ENCODE results near the gene ARPP19. TPM values are rescaled to one million over a fixed set of nuclear protein-coding genes. Genes with fewer than 3 reads are reported as not detected.

ARPP19 gene
- polyA plus RNA-seq, 3 donors: 26.2 to 48.3 (median 44.4) TPM

DNA sequence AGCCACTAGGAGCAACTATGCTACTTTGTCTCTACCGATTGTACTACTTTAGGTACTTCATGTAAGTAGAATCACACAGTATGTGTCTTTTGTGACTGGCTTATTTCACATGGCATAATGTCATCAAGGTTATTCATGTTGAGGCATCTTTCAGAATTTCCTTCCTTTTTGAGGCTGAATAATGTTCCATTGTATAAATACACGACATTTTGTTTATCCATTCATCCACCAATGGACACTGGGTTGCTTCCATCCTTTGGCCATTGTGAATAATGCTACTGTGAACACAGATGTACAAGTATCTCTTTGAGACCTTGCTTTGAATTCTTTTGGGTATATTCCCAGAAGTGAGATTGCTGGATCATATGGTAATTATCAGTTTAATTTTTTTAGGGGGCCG, 69.3 kb downstream of the ARPP19 start:
- H3K4me1 Mint-ChIP-seq: peaks cover 50% of the 10 kb centered on the region
- no peaks in the 10 kb centered on the region for H3K27me3 ChIP-seq (ENCODE audit: control insufficient read depth in 2 of 2, insufficient read depth in 2 of 2, low read length in 2 of 2)
- H4K20me1 ChIP-seq (ENCODE audit: insufficient read depth, low read length): peaks cover 71% of the 10 kb centered on the region
- peaks cover 29 to 33% of the 10 kb centered on the region in 2 donors for H3K4me1 ChIP-seq (ENCODE audit: control insufficient read depth in 1 of 2, insufficient read depth in 2 of 2, low read length in 2 of 2)
- no peaks in the 10 kb centered on the region for H3K36me3 ChIP-seq (replicated peaks in 1 of 2; ENCODE audit: control insufficient read depth in 1 of 2, insufficient read depth in 2 of 2, low read length in 2 of 2)
- intact Hi-C loops (cut with micrococcal nuclease): no loop called here
- peak overlapping the region in 1 of 2 donors; percentile 41 for H3K27ac ChIP-seq (ENCODE audit: low read depth in 1 of 2, low read length in 2 of 2)
- H3K4me3 ChIP-seq (replicated peaks in 1 of 3; ENCODE audit: low read depth in 2 of 3, low read length in 3 of 3): no peak overlapping the region
- no peak overlapping the region for H2AFZ ChIP-seq (ENCODE audit: insufficient read depth, low read depth, low read length, poor library complexity, severe bottlenecking)
- TF ChIP-seq, protein P1, sequence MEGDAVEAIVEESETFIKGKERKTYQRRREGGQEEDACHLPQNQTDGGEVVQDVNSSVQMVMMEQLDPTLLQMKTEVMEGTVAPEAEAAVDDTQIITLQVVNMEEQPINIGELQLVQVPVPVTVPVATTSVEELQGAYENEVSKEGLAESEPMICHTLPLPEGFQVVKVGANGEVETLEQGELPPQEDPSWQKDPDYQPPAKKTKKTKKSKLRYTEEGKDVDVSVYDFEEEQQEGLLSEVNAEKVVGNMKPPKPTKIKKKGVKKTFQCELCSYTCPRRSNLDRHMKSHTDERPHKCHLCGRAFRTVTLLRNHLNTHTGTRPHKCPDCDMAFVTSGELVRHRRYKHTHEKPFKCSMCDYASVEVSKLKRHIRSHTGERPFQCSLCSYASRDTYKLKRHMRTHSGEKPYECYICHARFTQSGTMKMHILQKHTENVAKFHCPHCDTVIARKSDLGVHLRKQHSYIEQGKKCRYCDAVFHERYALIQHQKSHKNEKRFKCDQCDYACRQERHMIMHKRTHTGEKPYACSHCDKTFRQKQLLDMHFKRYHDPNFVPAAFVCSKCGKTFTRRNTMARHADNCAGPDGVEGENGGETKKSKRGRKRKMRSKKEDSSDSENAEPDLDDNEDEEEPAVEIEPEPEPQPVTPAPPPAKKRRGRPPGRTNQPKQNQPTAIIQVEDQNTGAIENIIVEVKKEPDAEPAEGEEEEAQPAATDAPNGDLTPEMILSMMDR (IDR thresholded peaks at IDR 0.05): no peak
- H3K9ac ChIP-seq (ENCODE audit: insufficient read depth, low read length, poor library complexity, severe bottlenecking): no peak overlapping the region
- H3K27ac Mint-ChIP-seq: peak overlapping the region in 2 of 7 donors; percentile 5 to 55
- H3K79me2 ChIP-seq (ENCODE audit: insufficient read depth, low read length): peaks cover 95% of the 10 kb centered on the region
- no peaks in the 10 kb centered on the region for H3K9me3 ChIP-seq (replicated peaks in 1 of 2; ENCODE audit: control insufficient read depth in 1 of 2, insufficient read depth in 1 of 2, low read length in 2 of 2)
- no peaks in the 10 kb centered on the region for H3K9me3 Mint-ChIP-seq
- no peak overlapping the region for H3K4me2 ChIP-seq (replicated peaks; ENCODE audit: extremely low read depth, low read length, poor library complexity, severe bottlenecking)
- peaks cover 0 to 8% of the 10 kb centered on the region in 2 donors for H3K36me3 Mint-ChIP-seq
- H3K27me3 Mint-ChIP-seq (ENCODE audit: low read depth in 3 of 3): no peaks in the 10 kb centered on the region
- H3K4me3 Mint-ChIP-seq: no peak overlapping the region
- no CpG with 5 or more reads among the region's 3 CpGs for WGBS (ENCODE audit: insufficient coverage)
- no peak for DNase-seq

DNA sequence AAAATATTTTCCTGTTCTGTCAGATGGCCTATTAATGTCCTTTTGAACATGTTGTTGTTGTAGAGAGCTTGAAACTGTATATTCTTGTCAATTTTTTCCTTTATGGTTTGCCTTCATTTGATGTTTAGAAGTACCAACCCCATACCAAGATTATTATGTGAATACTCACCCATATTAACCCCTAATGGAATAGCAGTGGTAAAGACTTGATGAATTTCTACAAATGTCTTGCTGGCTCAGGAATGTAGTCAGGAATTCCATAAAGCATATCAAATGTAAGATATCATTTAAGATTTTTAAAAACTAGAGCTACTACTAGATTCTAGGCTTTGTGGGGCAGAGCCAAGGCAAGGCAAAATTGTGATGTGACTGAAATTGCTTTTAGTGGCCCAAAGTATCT, 70.1 kb downstream of the ARPP19 start:
- Mint-ChIP-seq H3K4me1 (peaks cover 42% of the 10 kb centered on the region), H3K27me3 (ENCODE audit: low read depth in 3 of 3) (no peaks in the 10 kb centered on the region), H3K36me3 (peaks cover 0 to 8% of the 10 kb centered on the region in 2 donors), H3K9me3 (no peaks in the 10 kb centered on the region), H3K4me3 (no peak overlapping the region), H3K27ac (peak overlapping the region in 1 of 7 donors; percentile 16)
- Histone ChIP-seq H3K4me1 (ENCODE audit: control insufficient read depth in 1 of 2, insufficient read depth in 2 of 2, low read length in 2 of 2) (peaks cover 21 to 25% of the 10 kb centered on the region in 2 donors), H3K27ac (ENCODE audit: low read depth in 1 of 2, low read length in 2 of 2) (peak overlapping the region in 1 of 2 donors; percentile 41), H2AFZ (ENCODE audit: insufficient read depth, low read depth, low read length, poor library complexity, severe bottlenecking) (no peak overlapping the region), H3K27me3 (ENCODE audit: control insufficient read depth in 2 of 2, insufficient read depth in 2 of 2, low read length in 2 of 2) (no peaks in the 10 kb centered on the region), H4K20me1 (ENCODE audit: insufficient read depth, low read length) (peaks cover 71% of the 10 kb centered on the region), H3K36me3 (replicated peaks in 1 of 2; ENCODE audit: control insufficient read depth in 1 of 2, insufficient read depth in 2 of 2, low read length in 2 of 2) (no peaks in the 10 kb centered on the region), H3K79me2 (ENCODE audit: insufficient read depth, low read length) (peaks cover 98% of the 10 kb centered on the region), H3K9me3 (replicated peaks in 1 of 2; ENCODE audit: control insufficient read depth in 1 of 2, insufficient read depth in 1 of 2, low read length in 2 of 2) (no peaks in the 10 kb centered on the region), H3K4me3 (replicated peaks in 1 of 3; ENCODE audit: low read depth in 2 of 3, low read length in 3 of 3) (no peak overlapping the region), H3K4me2 (replicated peaks; ENCODE audit: extremely low read depth, low read length, poor library complexity, severe bottlenecking) (no peak overlapping the region), H3K9ac (ENCODE audit: insufficient read depth, low read length, poor library complexity, severe bottlenecking) (no peak overlapping the region)
- intact Hi-C loops (cut with micrococcal nuclease): no loop called here
- TF ChIP-seq, protein P1 (IDR thresholded peaks at IDR 0.05): no peak
- DNase-seq: no peak

Other genes with a start within 250 kb of the ARPP19 start
- 10 to 100 TPM in 2 of 3 donors, 1 to 10 TPM in 1; 6.9 to 33.5 (median 16.6) TPM for gene MYO5A, start 40.1 kb downstream of the ARPP19 start, polyA plus RNA-seq
- gene ATOSA, start 110.4 kb upstream of the ARPP19 start, polyA plus RNA-seq: 10 to 100 TPM in 1 of 3 donors, 1 to 10 TPM in 2; 2.1 to 15.9 (median 3.5) TPM
- gene ONECUT1, start 221.3 kb upstream of the ARPP19 start, polyA plus RNA-seq: not detected

All from CD14-positive monocyte (primary cell).